ENCODE results near the gene ZNF823.

DNA sequence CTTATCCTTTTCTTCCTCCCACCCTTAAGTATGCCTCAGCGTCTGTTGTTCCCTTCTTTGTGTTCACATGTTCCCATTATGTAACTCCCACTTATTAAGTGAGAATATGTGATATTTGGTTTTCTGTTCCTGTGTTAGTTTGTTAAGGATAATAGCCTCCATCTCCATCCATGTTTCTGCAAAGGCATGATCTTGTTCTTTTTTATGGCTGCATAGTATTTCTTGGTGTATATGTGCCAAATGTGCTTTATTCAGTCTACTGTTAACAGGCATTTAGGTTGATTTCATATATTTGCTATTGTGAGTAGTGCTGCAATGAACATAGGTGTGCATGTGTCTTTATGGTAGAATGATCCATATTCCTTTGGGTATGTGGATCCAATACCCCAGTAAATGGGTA lies 24.9 kb upstream of the ZNF823 start:
- TF ChIP-seq POLR2A (IDR thresholded peaks at IDR 0.05; ENCODE audit: low read length) (no peak), GATA1 (IDR thresholded peaks at IDR 0.05; ENCODE audit: low read depth, low read length) (no peak)
